ENCODE results near the gene ACTMAP. TPM values are rescaled to one million over a fixed set of nuclear protein-coding genes. Genes with fewer than 3 reads are reported as not detected.
A peak's percentile ranks its signal among the peaks of the same experiment; 100 is the strongest.

The ACTMAP gene
- total RNA-seq, 1 experiment from 2014 or later: 3.1 TPM

- H3K27me3 ChIP-seq (ENCODE audit: control insufficient read depth, insufficient read depth, low read length): no peaks in the 10 kb centered on the region
- H3K4me3 ChIP-seq (ENCODE audit: insufficient read depth, low read depth, low read length): peak overlapping the region; percentile 49
- H3K36me3 ChIP-seq (replicated peaks; ENCODE audit: control insufficient read depth, insufficient read depth, low read length): peaks cover under 1% of the 10 kb centered on the region
- peak; percentile 83 for DNase-seq
Observed at GRCh38 chr19:40691421-40692211, 58.7 kb downstream of the ACTMAP start.

Other genes with a start within 250 kb of the ACTMAP start
- gene SHKBP1, start 173.6 kb downstream of the ACTMAP start, total RNA-seq (2014; rRNA removed; shearing (Covaris generic)): 52.3 and 58.2 TPM in 2 replicates
- gene LTBP4, start 149.1 kb downstream of the ACTMAP start, total RNA-seq (2014; rRNA removed; shearing (Covaris generic)): 54.6 and 83.1 TPM in 2 replicates
- gene NUMBL, start 59.8 kb downstream of the ACTMAP start, total RNA-seq (2014; rRNA removed; shearing (Covaris generic)): 18.3 and 23.1 TPM in 2 replicates
- gene COQ8B, start 33.6 kb downstream of the ACTMAP start, total RNA-seq (2014; rRNA removed; shearing (Covaris generic)): 73.8 and 82.7 TPM in 2 replicates
- 10.5 and 14.0 TPM in 2 replicates for gene ITPKC, start 33.4 kb downstream of the ACTMAP start, total RNA-seq (2014; rRNA removed; shearing (Covaris generic))
- gene SNRPA, start 726 bp upstream of the ACTMAP start, total RNA-seq (2014; rRNA removed; shearing (Covaris generic)): 440 and 502 TPM in 2 replicates
- gene MIA, start 25.0 kb upstream of the ACTMAP start, total RNA-seq (2014; rRNA removed; shearing (Covaris generic)): not detected in 2 replicates
- 23.8 and 26.4 TPM in 2 replicates for gene RAB4B, start 27.8 kb upstream of the ACTMAP start, total RNA-seq (2014; rRNA removed; shearing (Covaris generic))
- 110 and 148 TPM in 2 replicates for gene EGLN2, start 48.7 kb upstream of the ACTMAP start, total RNA-seq (2014; rRNA removed; shearing (Covaris generic))
- not detected in 2 replicates for gene CYP2A6, start 100.0 kb upstream of the ACTMAP start, total RNA-seq (2014; rRNA removed; shearing (Covaris generic))
- not detected in 2 replicates for gene CYP2A7, start 131.8 kb upstream of the ACTMAP start, total RNA-seq (2014; rRNA removed; shearing (Covaris generic))
- gene CYP2B6, start 240.8 kb upstream of the ACTMAP start, total RNA-seq (2014; rRNA removed; shearing (Covaris generic)): 16.0 and 22.4 TPM in 2 replicates

Measured in H7 (cell line).